Neural cell (in vitro differentiated cells): ENCODE data around the gene TNRC6C. TPM values are rescaled to one million over a fixed set of nuclear protein-coding genes. Genes with fewer than 3 reads are reported as not detected.

ENCODE experiments used
- H2AFZ ChIP-seq: fragments of 200-600, 300-800 bp; sonication (generic), shearing (Covaris generic); 2 replicates; pipeline ENCODE4 v1.6.0; 2014; ENCODE audit warnings: low read depth, mild to moderate bottlenecking, antibody characterized with exemption, low read length, moderate library complexity
- H3F3A ChIP-seq: fragments of 200-600 bp; shearing (Covaris generic); 2 replicates; pipeline ENCODE4 v1.6.1; 2016; ENCODE audit warnings: mild to moderate bottlenecking, moderate library complexity, mixed read lengths, antibody characterized with exemption, low read length; ENCODE audit not compliant: insufficient read depth, poor library complexity, severe bottlenecking
- H3K27ac ChIP-seq: fragments of 200-600, 300-800 bp; sonication (generic), shearing (Covaris generic); 2 replicates; pipeline ENCODE4 v1.5.1; 2014; ENCODE audit warnings: mild to moderate bottlenecking, low read length, moderate library complexity
- H3K27me3 ChIP-seq: fragments of 300-800, 200-600 bp; sonication (generic), shearing (Covaris generic); 2 replicates; pipeline ENCODE4 v1.6.0; 2014; ENCODE audit warnings: mild to moderate bottlenecking, low read depth, low read length, moderate library complexity; ENCODE audit not compliant: insufficient read depth
- H3K36me3 ChIP-seq: fragments of 300-800, 200-600 bp; sonication (generic), shearing (Covaris generic); 2 replicates; pipeline ENCODE4 v1.5.1; 2014; ENCODE audit warnings: mild to moderate bottlenecking, antibody characterized with exemption, low read length, moderate library complexity; ENCODE audit not compliant: insufficient read depth
- H3K4me2 ChIP-seq: fragments of 300-800, 200-600 bp; sonication (generic), shearing (Covaris generic); 2 replicates; pipeline ENCODE4 v1.6.0; 2014; ENCODE audit warnings: mild to moderate bottlenecking, low read length
- H3K4me3 ChIP-seq: fragments of 300-800, 200-600 bp; sonication (generic), shearing (Covaris generic); 2 replicates; pipeline ENCODE4 v1.5.1; 2014; ENCODE audit warnings: mild to moderate bottlenecking, low read length, moderate library complexity
- H3K79me2 ChIP-seq: fragments of 200-600 bp; shearing (Covaris generic); replicated peaks from 2 replicates; pipeline ENCODE4 v1.6.0; 2014; ENCODE audit warnings: mild to moderate bottlenecking, low read length, moderate library complexity; ENCODE audit not compliant: insufficient read depth
- H3K9ac ChIP-seq: fragments of 300-800, 200-600 bp; sonication (generic), shearing (Covaris generic); 2 replicates; pipeline ENCODE4 v1.6.1; 2016; ENCODE audit warnings: mild to moderate bottlenecking, low read length, mixed read lengths
- H3K9me2 ChIP-seq: fragments of 200-600 bp; shearing (Covaris generic); 2 replicates; pipeline ENCODE4 v1.6.1; 2016; ENCODE audit warnings: mild to moderate bottlenecking, low read length, mixed read lengths; ENCODE audit not compliant: insufficient read depth
- H3K9me3 ChIP-seq: fragments of 200-600, 300-800 bp; sonication (generic), shearing (Covaris generic); 2 replicates; pipeline ENCODE4 v1.6.1; 2016; ENCODE audit warnings: mild to moderate bottlenecking, mixed run types, low read length, moderate library complexity, mixed read lengths
- H4K20me1 ChIP-seq: fragments of 200-600 bp; shearing (Covaris generic); 2 replicates; pipeline ENCODE4 v1.6.1; 2016; ENCODE audit warnings: mild to moderate bottlenecking, mixed run types; ENCODE audit not compliant: insufficient read depth
- EP300 ChIP-seq: fragments of 450-650 bp; conservative IDR thresholded peaks from 2 replicates; pipeline ENCODE4 v1.6.1; 2014; ENCODE audit warnings: antibody characterized with exemption, mild to moderate bottlenecking, moderate library complexity; ENCODE audit not compliant: poor library complexity, severe bottlenecking
- EZH2 ChIP-seq: fragments of 200-600, 300-800 bp; shearing (Covaris generic), sonication (generic); IDR thresholded peaks from 2 replicates; pipeline ENCODE4 v1.6.1; 2014; ENCODE audit warnings: antibody characterized with exemption, low read length, borderline replicate concordance, mild to moderate bottlenecking; ENCODE audit not compliant: insufficient read depth, poor library complexity, severe bottlenecking
- MXI1 ChIP-seq: fragments of 450-650 bp; conservative IDR thresholded peaks from 2 replicates; pipeline ENCODE4 v1.6.1; 2014; ENCODE audit warnings: antibody characterized with exemption, mild to moderate bottlenecking; ENCODE audit not compliant: poor library complexity, severe bottlenecking
- POLR2AphosphoS5 ChIP-seq: IDR thresholded peaks from 2 replicates; pipeline ENCODE4 v1.6.1; 2012
- RAD21 ChIP-seq: fragments of 450-650 bp; conservative IDR thresholded peaks from 2 replicates; pipeline ENCODE4 v1.6.1; 2014; ENCODE audit warnings: antibody characterized with exemption, mild to moderate bottlenecking, moderate library complexity
- REST ChIP-seq: IDR thresholded peaks from 2 replicates; pipeline ENCODE4 v1.6.1; 2012; ENCODE audit warnings: borderline replicate concordance
- SMC3 ChIP-seq: fragments of 450-650 bp; conservative IDR thresholded peaks from 2 replicates; pipeline ENCODE4 v1.6.1; 2014; ENCODE audit warnings: antibody characterized with exemption, mild to moderate bottlenecking, moderate library complexity; ENCODE audit not compliant: poor library complexity
- TAF1 ChIP-seq: IDR thresholded peaks from 2 replicates; pipeline ENCODE4 v1.6.1; 2012; ENCODE audit warnings: low read depth
- polyA plus RNA-seq: library from polyadenylated mRNA; depleted of rRNA; stranded (reverse); fragments of >200 nt; gene quantifications from 2 replicates; pipeline ENCODE4 v1.2.3, GENCODE V29; 2014
- TF ChIP-seq, protein P1 (sequence below): fragments of 450-650 bp; IDR thresholded peaks from 2 replicates; pipeline ENCODE4 v1.5.1; 2014; ENCODE audit warnings: antibody characterized with exemption, mild to moderate bottlenecking, moderate library complexity; ENCODE audit not compliant: poor library complexity, severe bottlenecking

The TNRC6C gene
- polyA plus RNA-seq, 1 donor from 2014 or later = 15.4 TPM

DNA sequence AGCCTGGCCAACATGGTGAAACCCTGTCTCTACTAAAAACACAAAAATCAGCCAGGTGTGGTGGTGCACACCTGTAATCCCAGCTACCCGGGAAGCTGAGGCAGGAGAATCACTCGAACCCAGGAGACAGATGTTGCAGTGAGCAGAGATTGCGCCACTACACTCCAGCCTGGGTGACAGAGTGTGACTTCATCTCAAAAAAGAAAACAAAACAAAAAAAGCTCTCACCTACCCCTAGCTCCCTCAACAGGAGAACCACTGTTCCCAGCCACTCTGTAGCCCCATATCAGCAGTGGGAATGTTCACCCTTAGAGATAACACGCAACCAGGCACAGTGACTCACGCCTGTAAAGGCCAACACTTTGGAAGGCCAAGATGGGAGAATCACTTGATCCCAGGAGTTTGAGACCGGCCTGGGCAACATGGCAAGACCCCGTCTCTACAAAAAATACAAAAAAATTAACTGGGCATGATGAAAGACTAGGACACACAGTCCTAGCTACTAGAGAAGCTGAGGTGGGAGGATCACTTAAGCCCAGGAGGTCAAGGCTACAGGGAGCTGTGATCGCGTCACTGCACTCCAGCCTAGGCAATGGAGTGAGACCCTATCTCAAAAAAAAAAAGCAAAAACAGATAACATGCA is 177.5 kb downstream of the TNRC6C start:
- TF ChIP-seq REST = no peak
- no peak for TF ChIP-seq POLR2AphosphoS5
- TF ChIP-seq RAD21 = no peak
- TF ChIP-seq MXI1 = no peak
- TF ChIP-seq, protein P1, sequence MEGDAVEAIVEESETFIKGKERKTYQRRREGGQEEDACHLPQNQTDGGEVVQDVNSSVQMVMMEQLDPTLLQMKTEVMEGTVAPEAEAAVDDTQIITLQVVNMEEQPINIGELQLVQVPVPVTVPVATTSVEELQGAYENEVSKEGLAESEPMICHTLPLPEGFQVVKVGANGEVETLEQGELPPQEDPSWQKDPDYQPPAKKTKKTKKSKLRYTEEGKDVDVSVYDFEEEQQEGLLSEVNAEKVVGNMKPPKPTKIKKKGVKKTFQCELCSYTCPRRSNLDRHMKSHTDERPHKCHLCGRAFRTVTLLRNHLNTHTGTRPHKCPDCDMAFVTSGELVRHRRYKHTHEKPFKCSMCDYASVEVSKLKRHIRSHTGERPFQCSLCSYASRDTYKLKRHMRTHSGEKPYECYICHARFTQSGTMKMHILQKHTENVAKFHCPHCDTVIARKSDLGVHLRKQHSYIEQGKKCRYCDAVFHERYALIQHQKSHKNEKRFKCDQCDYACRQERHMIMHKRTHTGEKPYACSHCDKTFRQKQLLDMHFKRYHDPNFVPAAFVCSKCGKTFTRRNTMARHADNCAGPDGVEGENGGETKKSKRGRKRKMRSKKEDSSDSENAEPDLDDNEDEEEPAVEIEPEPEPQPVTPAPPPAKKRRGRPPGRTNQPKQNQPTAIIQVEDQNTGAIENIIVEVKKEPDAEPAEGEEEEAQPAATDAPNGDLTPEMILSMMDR = no peak
- no peak for TF ChIP-seq SMC3
- TF ChIP-seq EP300 = no peak
- TF ChIP-seq EZH2 = no peak
- TF ChIP-seq TAF1 = no peak
- no peak overlapping the region for H3K4me2 ChIP-seq
- H3K9me2 ChIP-seq = no peaks in the 10 kb centered on the region
- peaks cover 20% of the 10 kb centered on the region for H3K27me3 ChIP-seq
- no peaks in the 10 kb centered on the region for H3K36me3 ChIP-seq
- H4K20me1 ChIP-seq = no peaks in the 10 kb centered on the region
- H2AFZ ChIP-seq = no peak overlapping the region
- H3F3A ChIP-seq = no peaks in the 10 kb centered on the region
- no peaks in the 10 kb centered on the region for H3K79me2 ChIP-seq
- H3K27ac ChIP-seq = no peak overlapping the region
- no peak overlapping the region for H3K4me3 ChIP-seq
- no peak overlapping the region for H3K9ac ChIP-seq
- no peaks in the 10 kb centered on the region for H3K9me3 ChIP-seq

DNA sequence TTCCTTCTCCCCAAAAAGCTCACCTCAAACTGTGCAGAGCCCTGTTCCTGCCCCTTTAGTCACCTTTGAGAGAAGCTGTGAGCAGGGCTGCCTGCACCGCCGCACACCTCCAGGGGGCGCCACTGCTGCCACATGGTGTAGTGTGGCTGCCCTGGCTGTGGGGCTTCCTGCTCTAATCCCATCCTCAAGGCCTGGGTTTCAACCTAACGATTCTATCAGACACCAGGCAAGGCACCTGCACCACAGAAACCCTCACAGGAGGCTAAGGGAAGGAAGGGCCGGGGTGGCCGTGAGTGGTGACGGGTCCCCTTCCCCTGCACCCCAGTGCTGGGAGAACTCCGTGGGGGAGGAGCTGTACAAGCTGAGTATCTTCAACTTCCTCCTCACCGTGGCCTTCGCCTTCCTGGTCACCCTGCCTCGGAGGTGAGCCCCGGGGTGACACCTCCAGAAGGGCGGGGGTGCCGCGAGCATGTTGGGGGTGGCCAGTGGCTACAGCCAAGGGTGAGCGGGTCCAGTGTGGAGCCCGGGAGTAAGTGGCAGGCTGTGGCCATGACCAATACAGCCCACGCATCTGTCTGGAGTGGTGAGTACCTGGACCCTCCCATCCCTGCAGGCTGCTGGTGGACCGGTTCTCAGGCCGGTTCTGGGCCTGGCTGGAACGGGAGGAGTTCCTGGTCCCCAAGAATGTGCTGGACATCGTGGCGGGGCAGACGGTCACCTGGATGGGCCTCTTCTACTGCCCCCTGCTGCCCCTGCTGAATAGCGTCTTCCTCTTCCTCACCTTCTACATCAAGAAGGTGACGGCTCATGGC is 179.1 kb downstream of the TNRC6C start:
- Histone ChIP-seq H3K27ac (no peak overlapping the region), H2AFZ (no peak overlapping the region)
- no peak for TF ChIP-seq EZH2
- TF ChIP-seq EP300 = no peak
- TF ChIP-seq MXI1 = no peak
- TF ChIP-seq REST = no peak
- TF ChIP-seq, protein P1 = no peak
- no peak for TF ChIP-seq SMC3
- TF ChIP-seq TAF1 = no peak

More for the DNA sequence above, 179.1 kb downstream of the TNRC6C start:
- Histone ChIP-seq H3K9me3 (no peaks in the 10 kb centered on the region), H3F3A (no peaks in the 10 kb centered on the region), H4K20me1 (no peaks in the 10 kb centered on the region), H3K9ac (no peak overlapping the region), H3K79me2 (no peaks in the 10 kb centered on the region), H3K27me3 (peaks cover 4% of the 10 kb centered on the region), H3K4me3 (no peak overlapping the region), H3K36me3 (no peaks in the 10 kb centered on the region), H3K4me2 (no peak overlapping the region), H3K9me2 (no peaks in the 10 kb centered on the region)
